ENCODE results near the gene COPZ2.
A peak's percentile ranks its signal among the peaks of the same experiment; 100 is the strongest.
"Not testable (repeated sequence)": the region's sequence is repeated elsewhere in the genome, so short reads cannot be mapped to it uniquely, and the experiment has no call there.

Gene COPZ2, protein sequence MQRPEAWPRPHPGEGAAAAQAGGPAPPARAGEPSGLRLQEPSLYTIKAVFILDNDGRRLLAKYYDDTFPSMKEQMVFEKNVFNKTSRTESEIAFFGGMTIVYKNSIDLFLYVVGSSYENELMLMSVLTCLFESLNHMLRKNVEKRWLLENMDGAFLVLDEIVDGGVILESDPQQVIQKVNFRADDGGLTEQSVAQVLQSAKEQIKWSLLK

DNA sequence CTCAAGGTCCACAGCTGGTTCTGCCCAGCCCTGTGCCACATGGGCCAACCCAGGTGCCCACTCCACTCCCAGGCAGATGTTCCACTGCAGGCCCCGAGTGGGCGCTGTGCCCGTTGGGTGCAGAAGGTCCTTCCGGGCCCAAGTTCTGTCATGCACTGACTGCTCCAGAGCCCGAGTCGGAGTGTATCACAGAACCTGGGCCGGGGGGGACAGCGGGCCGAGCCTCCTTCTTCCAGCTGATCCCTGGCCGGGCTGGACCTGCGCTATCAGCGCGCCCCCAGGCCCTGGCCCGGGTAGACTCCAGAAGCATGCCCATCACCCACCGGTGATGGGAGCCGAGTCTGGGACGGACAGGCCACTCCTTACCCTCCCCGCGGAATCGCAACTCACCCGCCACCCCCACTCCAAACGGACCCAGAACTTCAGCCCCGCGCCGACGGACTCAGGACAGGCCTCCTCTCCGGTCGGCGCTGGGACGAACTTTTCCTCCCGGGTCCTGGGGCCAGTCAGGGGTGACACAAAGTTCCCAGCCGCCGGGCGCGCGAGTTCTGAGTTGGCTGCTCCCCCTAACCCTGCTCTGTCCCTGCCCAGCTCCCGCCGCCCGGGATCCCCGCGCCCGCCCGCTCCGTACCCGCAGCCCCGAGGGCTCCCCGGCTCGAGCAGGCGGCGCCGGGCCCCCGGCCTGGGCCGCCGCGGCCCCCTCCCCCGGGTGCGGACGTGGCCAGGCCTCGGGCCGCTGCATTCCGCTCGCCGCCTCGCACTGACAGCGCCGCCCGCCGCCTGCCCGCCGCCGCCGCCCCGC lies at the start of gene COPZ2:
Gene COPZ2 (minus strand): TSS at position 762 of the 802 bp plus-strand sequence. CDS start 20 bp downstream, at position 742.
- in situ Hi-C loops (cut with HindIII; ENCODE audit: low sequenced_read_pairs) = no loop called here
- peak; percentile 47 for DNase-seq (ENCODE audit: low read depth, low spot score)
- peak within 1 kb of the TSS; percentile 62 for H3K4me3 ChIP-seq (ENCODE audit: low read depth, low read length)
- TF ChIP-seq, protein P1, sequence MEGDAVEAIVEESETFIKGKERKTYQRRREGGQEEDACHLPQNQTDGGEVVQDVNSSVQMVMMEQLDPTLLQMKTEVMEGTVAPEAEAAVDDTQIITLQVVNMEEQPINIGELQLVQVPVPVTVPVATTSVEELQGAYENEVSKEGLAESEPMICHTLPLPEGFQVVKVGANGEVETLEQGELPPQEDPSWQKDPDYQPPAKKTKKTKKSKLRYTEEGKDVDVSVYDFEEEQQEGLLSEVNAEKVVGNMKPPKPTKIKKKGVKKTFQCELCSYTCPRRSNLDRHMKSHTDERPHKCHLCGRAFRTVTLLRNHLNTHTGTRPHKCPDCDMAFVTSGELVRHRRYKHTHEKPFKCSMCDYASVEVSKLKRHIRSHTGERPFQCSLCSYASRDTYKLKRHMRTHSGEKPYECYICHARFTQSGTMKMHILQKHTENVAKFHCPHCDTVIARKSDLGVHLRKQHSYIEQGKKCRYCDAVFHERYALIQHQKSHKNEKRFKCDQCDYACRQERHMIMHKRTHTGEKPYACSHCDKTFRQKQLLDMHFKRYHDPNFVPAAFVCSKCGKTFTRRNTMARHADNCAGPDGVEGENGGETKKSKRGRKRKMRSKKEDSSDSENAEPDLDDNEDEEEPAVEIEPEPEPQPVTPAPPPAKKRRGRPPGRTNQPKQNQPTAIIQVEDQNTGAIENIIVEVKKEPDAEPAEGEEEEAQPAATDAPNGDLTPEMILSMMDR (IDR thresholded peaks at IDR 0.05; ENCODE audit: low read depth, low read length) = peak; percentile 67

DNA sequence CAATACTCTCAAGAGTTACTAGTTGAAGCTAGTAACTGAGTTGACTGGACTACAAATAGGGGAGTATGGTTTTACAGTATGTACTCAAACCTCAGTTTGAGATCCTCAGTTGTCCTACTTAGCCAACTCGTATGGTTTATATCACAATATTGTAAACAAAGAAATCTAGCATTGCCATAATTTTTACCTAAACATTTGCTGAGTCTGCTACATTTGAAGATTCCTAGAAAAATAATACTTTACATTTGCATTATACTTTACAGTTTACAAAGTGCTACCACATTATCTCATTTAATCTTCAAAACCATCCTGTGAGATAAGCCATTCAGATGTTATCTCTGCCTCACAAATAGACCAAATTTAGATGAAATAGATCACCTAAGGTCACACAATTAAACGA lies 47.3 kb upstream of the COPZ2 start:
- no peak overlapping the region for H3K4me3 ChIP-seq (ENCODE audit: low read depth, low read length)
- TF ChIP-seq, protein P1 (IDR thresholded peaks at IDR 0.05; ENCODE audit: low read depth, low read length) = no peak
- no peak for DNase-seq (ENCODE audit: low read depth, low spot score)
- in situ Hi-C loops (cut with HindIII; ENCODE audit: low sequenced_read_pairs) = no loop called here

DNA sequence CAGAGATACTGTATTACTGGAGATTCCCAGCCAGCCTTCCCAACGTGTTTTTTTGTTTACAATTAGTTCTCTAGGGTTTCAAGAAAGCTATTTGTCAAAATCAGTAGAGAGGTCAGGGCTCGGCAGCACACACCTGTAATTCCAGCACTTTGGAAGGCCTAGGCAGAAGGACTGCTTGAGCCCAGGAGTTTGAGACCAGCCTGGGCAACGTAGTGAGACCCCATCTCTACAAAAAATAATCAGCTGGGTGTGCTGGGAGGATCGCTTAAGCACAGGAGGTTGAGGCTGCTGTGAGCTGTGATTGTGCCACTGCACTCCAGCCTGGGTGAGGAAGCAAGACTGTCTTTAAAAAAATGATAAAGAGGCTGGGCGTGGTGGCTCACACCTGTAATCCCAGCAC lies 44.3 kb upstream of the COPZ2 start:
- TF ChIP-seq, protein P1 (IDR thresholded peaks at IDR 0.05; ENCODE audit: low read depth, low read length) = no peak
- H3K4me3 ChIP-seq (ENCODE audit: low read depth, low read length) = no peak overlapping the region
- in situ Hi-C loops (cut with HindIII; ENCODE audit: low sequenced_read_pairs) = no loop called here
- no peak for DNase-seq (ENCODE audit: low read depth, low spot score)

DNA sequence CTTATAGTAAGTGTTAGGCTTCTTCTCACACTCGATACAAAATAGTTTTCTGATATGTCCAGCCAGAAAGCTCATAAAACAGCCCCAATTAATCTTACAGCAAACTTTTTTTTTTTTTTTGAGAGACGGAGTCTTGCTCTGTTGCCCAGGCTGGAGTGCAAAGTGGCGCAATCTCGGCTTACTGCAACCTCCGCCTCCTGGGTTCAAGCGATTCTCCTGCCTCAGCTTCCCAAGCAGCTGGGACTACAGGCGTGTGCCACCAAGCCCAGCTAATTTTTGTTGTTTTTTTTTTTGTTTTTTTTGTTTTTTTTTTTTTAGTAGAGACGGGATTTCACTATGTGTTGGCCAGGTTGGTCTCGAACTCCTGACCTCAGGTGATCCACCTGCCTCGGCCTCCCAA lies 39.6 kb upstream of the COPZ2 start:
- in situ Hi-C loops (cut with HindIII; ENCODE audit: low sequenced_read_pairs); DNase-seq (ENCODE audit: low read depth, low spot score); H3K4me3 ChIP-seq (ENCODE audit: low read depth, low read length): not testable (repeated sequence)

DNA sequence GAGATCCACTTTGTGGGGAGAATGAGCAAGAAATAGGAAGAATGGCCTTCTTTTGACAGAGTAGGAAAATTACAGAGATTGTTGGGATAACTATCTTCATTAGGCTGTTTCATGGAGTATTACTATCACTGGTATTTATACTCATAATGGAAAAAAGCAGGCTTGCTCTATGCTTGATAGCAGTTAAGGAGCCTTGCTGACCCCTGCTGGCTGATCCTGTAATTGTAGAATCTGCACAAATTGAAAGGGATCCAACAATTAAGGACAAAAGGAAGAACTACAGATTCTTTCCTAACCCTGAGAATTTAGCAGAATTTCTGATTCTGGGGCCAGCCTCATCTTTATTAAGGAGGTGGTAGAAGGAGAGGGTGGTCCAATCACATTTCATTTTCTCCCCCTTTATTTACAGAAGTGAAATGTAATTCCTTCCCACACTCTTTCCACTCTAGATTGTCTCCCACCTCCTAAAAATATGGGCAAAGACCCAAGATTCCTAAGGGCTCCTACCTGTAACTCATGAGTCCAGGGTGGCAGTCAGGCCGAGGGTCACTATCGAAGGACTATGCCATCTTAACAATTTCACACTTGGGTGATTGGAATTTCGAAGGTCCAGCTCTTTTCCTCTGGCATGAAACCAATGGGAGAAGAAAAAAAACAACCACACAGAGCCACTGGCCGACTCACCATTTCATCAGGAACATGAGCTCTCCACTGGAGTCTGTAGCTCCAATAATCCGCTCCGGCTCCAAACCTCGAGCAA lies 36.9 kb upstream of the COPZ2 start:
- DNase-seq (ENCODE audit: low read depth, low spot score) = peak; percentile 86
- no peak overlapping the region for H3K4me3 ChIP-seq (ENCODE audit: low read depth, low read length)
- TF ChIP-seq, protein P1 (IDR thresholded peaks at IDR 0.05; ENCODE audit: low read depth, low read length) = peak; percentile 72
- in situ Hi-C loops (cut with HindIII; ENCODE audit: low sequenced_read_pairs) = no loop called here

DNA sequence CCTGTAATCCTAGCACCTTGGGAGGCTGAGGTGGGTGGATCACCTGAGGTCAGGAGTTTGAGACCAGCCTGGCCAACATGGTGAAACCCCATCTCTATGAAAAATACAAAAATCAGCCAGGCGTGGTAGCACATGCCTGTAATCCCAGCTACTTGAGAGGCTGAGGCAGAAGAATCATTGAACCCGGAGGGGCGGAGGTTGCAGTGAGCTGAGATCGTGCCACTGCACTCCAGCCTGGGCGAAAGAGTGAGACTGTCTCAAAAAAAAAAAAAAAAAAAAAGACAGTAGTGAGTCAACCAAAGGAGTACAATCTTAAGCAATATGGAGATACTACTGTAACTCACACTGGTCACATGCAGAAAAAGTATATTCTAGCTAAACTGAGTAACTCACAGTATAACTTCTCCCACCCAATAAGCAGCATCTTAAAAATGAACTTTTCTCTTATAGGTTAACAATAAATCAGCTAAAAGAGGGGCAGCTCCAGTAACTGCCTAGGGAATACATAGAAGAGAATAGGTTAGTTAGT lies 36.0 kb upstream of the COPZ2 start:
- in situ Hi-C loops (cut with HindIII; ENCODE audit: low sequenced_read_pairs); H3K4me3 ChIP-seq (ENCODE audit: low read depth, low read length); DNase-seq (ENCODE audit: low read depth, low spot score): not testable (repeated sequence)

DNA sequence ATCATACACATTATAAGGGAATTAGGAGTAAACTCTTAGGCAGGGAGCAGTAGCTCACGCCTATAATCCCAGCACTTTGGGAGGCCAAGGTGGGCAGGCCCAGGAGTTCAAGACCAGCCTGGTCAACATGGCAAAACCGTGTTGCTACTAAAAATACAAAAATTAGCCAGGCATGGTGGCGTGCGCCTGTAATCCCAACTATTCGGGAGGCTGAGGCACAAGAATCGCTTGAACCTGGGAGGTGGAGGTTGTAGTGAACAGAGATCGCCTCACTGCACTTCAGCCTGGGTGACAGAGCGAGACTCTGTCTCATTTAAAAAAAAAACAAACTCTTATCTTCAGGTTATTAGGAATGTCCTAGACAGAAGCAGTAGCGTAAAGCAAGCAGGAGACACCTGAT lies 35.2 kb upstream of the COPZ2 start:
- DNase-seq (ENCODE audit: low read depth, low spot score); H3K4me3 ChIP-seq (ENCODE audit: low read depth, low read length); in situ Hi-C loops (cut with HindIII; ENCODE audit: low sequenced_read_pairs): not testable (repeated sequence)

All from astrocyte of the spinal cord (primary cell).